Right ventricle myocardium inferior (tissue), 1 donor: ENCODE data around the gene IGF2R. TPM values are rescaled to one million over a fixed set of nuclear protein-coding genes. Genes with fewer than 3 reads are reported as not detected.

ENCODE experiments used
- ATAC-seq: fragments of 200-7000 bp; cut with Tn5 transposase; one replicate; pipeline ENCODE4 v1.9.1; 2020; ENCODE audit warnings: mild to moderate bottlenecking, moderate library complexity
- DNase-seq: peaks from one replicate; pipeline ENCODE4 v3.0.0; 2021; ENCODE audit errors: missing footprints
- intact Hi-C: fragments of 100-400 bp; cut with DNase I; formaldehyde crosslinking; loops from one replicate; pipeline ENCODE4 v1.11.0; 2022
- total RNA-seq: library from RNA; stranded (reverse); fragmentation: NEBNext Ultra II Directional; extraction: Animal tissue kit (Norgen Biotek cat#: 25700); gene quantifications from one replicate; pipeline ENCODE4 v1.2.1, GENCODE V29; 2021
- donor health status: DM: no; HTN: yes; CAD: no; lungs with severe emphysema.

Gene IGF2R
- total RNA-seq, 1 donor from 2014 or later, result 63.1 TPM

- DNase-seq (no peak), ATAC-seq (no peak)
- intact Hi-C loops, result no loop called here
Measured at GRCh38 chr6:159970659-159971063, 1.8 kb downstream of the IGF2R start.

GRCh38 chr6:159971341-159972178 lies 2.7 kb downstream of the IGF2R start:
- intact Hi-C loops, result no loop called here
- no peak for ATAC-seq
- no peak for DNase-seq

GRCh38 chr6:159972506-159973268 lies 3.8 kb downstream of the IGF2R start:
- no peak for ATAC-seq
- intact Hi-C loops, result no loop called here
- no peak for DNase-seq

- intact Hi-C loops, result no loop called here
- no peak for DNase-seq
- no peak for ATAC-seq
Measured at GRCh38 chr6:159973406-159973805, 4.5 kb downstream of the IGF2R start.

GRCh38 chr6:159973951-159974350 lies 5.1 kb downstream of the IGF2R start:
- ATAC-seq (peak; percentile 35), DNase-seq (no peak)
- intact Hi-C loops, result no loop called here

- DNase-seq (no peak), ATAC-seq (no peak)
- intact Hi-C loops, result no loop called here
Measured at GRCh38 chr6:159974932-159975331, 6.0 kb downstream of the IGF2R start.

- DNase-seq, result no peak
- intact Hi-C loops, result no loop called here
- ATAC-seq, result no peak
Measured at GRCh38 chr6:159976686-159977254, 7.9 kb downstream of the IGF2R start.

- peak; percentile 80 for DNase-seq
- intact Hi-C loops, result no loop called here
- peak; percentile 75 for ATAC-seq
Measured at GRCh38 chr6:159977255-159977903, 8.5 kb downstream of the IGF2R start.

- intact Hi-C loops, result no loop called here
- no peak for DNase-seq
- ATAC-seq, result no peak
Measured at GRCh38 chr6:159977904-159978268, 9.0 kb downstream of the IGF2R start.

GRCh38 chr6:159978291-159979135 lies 9.6 kb downstream of the IGF2R start:
- DNase-seq (no peak), ATAC-seq (no peak)
- intact Hi-C loops, result no loop called here

- intact Hi-C loops, result no loop called here
- DNase-seq (no peak), ATAC-seq (peak; percentile 33)
Measured at GRCh38 chr6:159979136-159979874, 10.4 kb downstream of the IGF2R start.

- intact Hi-C loops, result loop anchor here (5.0 kb wide), 1 partner anchor 47 kb away; no protein-coding TSS in a partner anchor
- DNase-seq, result no peak
- no peak for ATAC-seq
Measured at GRCh38 chr6:159980474-159980873, 11.6 kb downstream of the IGF2R start.

GRCh38 chr6:159981071-159981402 lies 12.2 kb downstream of the IGF2R start:
- intact Hi-C loops, result loop anchor here (5.0 kb wide), 1 partner anchor 46 kb away; no protein-coding TSS in a partner anchor
- DNase-seq (no peak), ATAC-seq (no peak)

GRCh38 chr6:159981403-159982245 lies 12.7 kb downstream of the IGF2R start:
- DNase-seq (peak; percentile 73), ATAC-seq (peak; percentile 12)
- intact Hi-C loops, result loop anchor here (5.0 kb wide), 1 partner anchor 46 kb away; no protein-coding TSS in a partner anchor

- intact Hi-C loops, result loop anchor here (5.0 kb wide), 1 partner anchor 44 kb away; no protein-coding TSS in a partner anchor
- ATAC-seq, result peak; percentile 29
- no peak for DNase-seq
Measured at GRCh38 chr6:159982731-159983506, 14.0 kb downstream of the IGF2R start.

GRCh38 chr6:159983641-159984080 lies 14.8 kb downstream of the IGF2R start:
- DNase-seq (peak; percentile 75), ATAC-seq (peak; percentile 12)
- intact Hi-C loops, result loop anchor here (5.0 kb wide), 1 partner anchor 44 kb away; no protein-coding TSS in a partner anchor
